ENCODE measurements around the gene SLK. TPM values are rescaled to one million over a fixed set of nuclear protein-coding genes. Genes with fewer than 3 reads are reported as not detected.

SLK gene
- total and polyA plus RNA-seq, 2 of the 4 experiments (the other 2 are of a cell fraction) = 8.1 to 21.5 TPM

DNA sequence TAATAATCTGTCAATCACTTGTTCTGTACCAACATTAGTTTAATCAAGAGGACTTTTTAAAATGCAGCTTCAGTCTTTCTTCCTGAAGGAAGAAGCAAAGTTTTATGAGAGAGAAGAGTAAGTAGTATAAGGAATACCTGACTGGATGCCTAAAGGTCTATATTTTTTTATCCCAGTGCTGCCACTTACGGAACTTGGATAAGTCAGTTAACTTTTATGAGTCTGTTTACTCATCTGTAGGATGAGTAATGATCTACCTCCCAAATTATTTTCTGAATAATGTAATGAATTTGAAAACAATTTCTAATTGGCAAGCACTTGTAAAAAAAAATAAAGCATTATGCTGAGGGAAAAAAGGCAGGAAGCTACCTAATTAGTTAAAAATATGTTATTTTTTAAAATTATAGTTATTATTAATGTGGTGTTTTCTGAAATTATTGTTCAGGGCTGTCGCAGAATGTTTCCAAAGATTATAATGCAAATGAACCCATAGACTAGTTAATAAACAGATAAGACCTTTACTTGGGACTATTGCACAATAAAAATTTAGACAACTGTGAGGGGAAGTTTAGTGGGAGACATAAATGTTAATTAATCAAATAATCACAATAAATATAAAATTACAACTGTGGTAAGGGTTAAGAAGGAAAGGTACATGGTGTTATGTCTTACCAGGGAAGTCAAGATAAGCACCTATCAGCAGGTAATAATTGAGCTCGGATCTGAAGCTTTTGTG lies 24.6 kb downstream of the SLK start:
- H4K5ac ChIP-seq (ENCODE audit: low read depth, low read length) = no peak overlapping the region
- H2AK9ac ChIP-seq (replicated peaks; ENCODE audit: low read depth, low read length, poor library complexity) = no peak overlapping the region
- H3K4me2 ChIP-seq (ENCODE audit: low read depth, low read length) = no peak overlapping the region
- H2BK5ac ChIP-seq (ENCODE audit: low read depth, low read length, poor library complexity, severe bottlenecking) = no peak overlapping the region
- no peak overlapping the region for H2BK120ac ChIP-seq (ENCODE audit: low read depth, low read length)
- H3K36me3 ChIP-seq (ENCODE audit: control insufficient read depth, insufficient read depth, low read length) = peaks cover 4% of the 10 kb centered on the region; the same call in 1 of the 2 replicates
- ATAC-seq (ENCODE audit: low read depth) (no peak), DNase-seq (no peak)
- TF ChIP-seq CEBPB (IDR thresholded peaks at IDR 0.05; ENCODE audit: low read depth, low read length) = peak; percentile 73
- TF ChIP-seq, protein P1, sequence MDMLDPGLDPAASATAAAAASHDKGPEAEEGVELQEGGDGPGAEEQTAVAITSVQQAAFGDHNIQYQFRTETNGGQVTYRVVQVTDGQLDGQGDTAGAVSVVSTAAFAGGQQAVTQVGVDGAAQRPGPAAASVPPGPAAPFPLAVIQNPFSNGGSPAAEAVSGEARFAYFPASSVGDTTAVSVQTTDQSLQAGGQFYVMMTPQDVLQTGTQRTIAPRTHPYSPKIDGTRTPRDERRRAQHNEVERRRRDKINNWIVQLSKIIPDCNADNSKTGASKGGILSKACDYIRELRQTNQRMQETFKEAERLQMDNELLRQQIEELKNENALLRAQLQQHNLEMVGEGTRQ (IDR thresholded peaks at IDR 0.05; ENCODE audit: low read depth, low read length) = no peak
- TF ChIP-seq CTCF (conservative IDR thresholded peaks at IDR 0.05; ENCODE audit: low read depth, low read length) = no peak
- peaks cover 7% of the 10 kb centered on the region for H3K4me1 ChIP-seq (ENCODE audit: control insufficient read depth, insufficient read depth, low read length)
- H3K23ac ChIP-seq (ENCODE audit: low read depth, low read length) = no peak overlapping the region
- H3K9me1 ChIP-seq (ENCODE audit: insufficient read depth, low read length) = peaks cover 7% of the 10 kb centered on the region
- H3K9me3 ChIP-seq (ENCODE audit: control insufficient read depth, insufficient read depth, low read length) = no peaks in the 10 kb centered on the region
- in situ Hi-C loops (cut with MboI; ENCODE audit: low sequenced_read_pairs) (no loop called here), dilution Hi-C loops (cut with HindIII; ENCODE audit: low sequenced_read_pairs, unreplicated experiment) (no loop called here), intact Hi-C loops (cut with micrococcal nuclease) (no loop called here)
- no peak overlapping the region for H4K91ac ChIP-seq (ENCODE audit: insufficient read depth, low read depth, low read length)
- no peak overlapping the region for H3K18ac ChIP-seq (ENCODE audit: low read depth, low read length)
- no peak overlapping the region for H3K4ac ChIP-seq (ENCODE audit: low read depth, low read length)
- H3K9ac ChIP-seq (ENCODE audit: low read depth, low read length) = no peak overlapping the region
- H2AFZ ChIP-seq (replicated peaks; ENCODE audit: low read length, poor library complexity) = no peak overlapping the region
- WGBS, 2 experiments (ENCODE audit: extremely low coverage in 2 of 2, insufficient read length in 1 of 2) = no CpG with 5 or more reads among the region's 3 CpGs
- no peak overlapping the region for H2AK5ac ChIP-seq (ENCODE audit: low read depth, low read length)
- no peak overlapping the region for H3K56ac ChIP-seq (ENCODE audit: extremely low read depth, insufficient read depth, low read length)
- H4K8ac ChIP-seq (ENCODE audit: low read depth in 2 of 2, low read length in 2 of 2) = no peak overlapping the region
- no TSS peak for BruUV-seq (replicated peaks)
- H3K79me1 ChIP-seq (ENCODE audit: low read depth in 1 of 2, low read length in 2 of 2) = peaks cover 5 to 36% of the 10 kb centered on the region in 2 experiments; a peak in 3 of 4 replicates
- H4K20me1 ChIP-seq (ENCODE audit: insufficient read depth, low read length) = peaks cover 11% of the 10 kb centered on the region; the same call in 1 of the 2 replicates
- H2BK20ac ChIP-seq (ENCODE audit: low read depth, low read length) = no peak overlapping the region
- no peak overlapping the region for H3K4me3 ChIP-seq (ENCODE audit: insufficient read depth, low read depth, low read length)
- POLR2A ChIA-PET (ENCODE audit: unreplicated experiment) = interaction anchor here (0.6 kb wide), 1 partner anchor 42 kb away, joined by 6 read pairs; no protein-coding TSS in a partner anchor
- CTCF ChIA-PET = interaction anchor here (0.6 to 0.7 kb wide), 3 partner anchors 103 to 269 kb away, joined by 3 to 8 read pairs (median 4); no protein-coding TSS in a partner anchor
- no peak overlapping the region for H3K14ac ChIP-seq (replicated peaks; ENCODE audit: low read depth, low read length)
- H2BK15ac ChIP-seq (ENCODE audit: low read depth, low read length) = no peak overlapping the region
- no peak overlapping the region for H3K27ac ChIP-seq (ENCODE audit: insufficient read depth, low read length)
- H3K27me3 ChIP-seq (ENCODE audit: control insufficient read depth, insufficient read depth, low read length) = no peaks in the 10 kb centered on the region

All from IMR-90 (cell line).